ENCODE results near the gene IRS2. TPM values are rescaled to one million over a fixed set of nuclear protein-coding genes. Genes with fewer than 3 reads are reported as not detected.
"Not testable (repeated sequence)": the region's sequence is repeated elsewhere in the genome, so short reads cannot be mapped to it uniquely, and the experiment has no call there.

Gene IRS2, protein sequence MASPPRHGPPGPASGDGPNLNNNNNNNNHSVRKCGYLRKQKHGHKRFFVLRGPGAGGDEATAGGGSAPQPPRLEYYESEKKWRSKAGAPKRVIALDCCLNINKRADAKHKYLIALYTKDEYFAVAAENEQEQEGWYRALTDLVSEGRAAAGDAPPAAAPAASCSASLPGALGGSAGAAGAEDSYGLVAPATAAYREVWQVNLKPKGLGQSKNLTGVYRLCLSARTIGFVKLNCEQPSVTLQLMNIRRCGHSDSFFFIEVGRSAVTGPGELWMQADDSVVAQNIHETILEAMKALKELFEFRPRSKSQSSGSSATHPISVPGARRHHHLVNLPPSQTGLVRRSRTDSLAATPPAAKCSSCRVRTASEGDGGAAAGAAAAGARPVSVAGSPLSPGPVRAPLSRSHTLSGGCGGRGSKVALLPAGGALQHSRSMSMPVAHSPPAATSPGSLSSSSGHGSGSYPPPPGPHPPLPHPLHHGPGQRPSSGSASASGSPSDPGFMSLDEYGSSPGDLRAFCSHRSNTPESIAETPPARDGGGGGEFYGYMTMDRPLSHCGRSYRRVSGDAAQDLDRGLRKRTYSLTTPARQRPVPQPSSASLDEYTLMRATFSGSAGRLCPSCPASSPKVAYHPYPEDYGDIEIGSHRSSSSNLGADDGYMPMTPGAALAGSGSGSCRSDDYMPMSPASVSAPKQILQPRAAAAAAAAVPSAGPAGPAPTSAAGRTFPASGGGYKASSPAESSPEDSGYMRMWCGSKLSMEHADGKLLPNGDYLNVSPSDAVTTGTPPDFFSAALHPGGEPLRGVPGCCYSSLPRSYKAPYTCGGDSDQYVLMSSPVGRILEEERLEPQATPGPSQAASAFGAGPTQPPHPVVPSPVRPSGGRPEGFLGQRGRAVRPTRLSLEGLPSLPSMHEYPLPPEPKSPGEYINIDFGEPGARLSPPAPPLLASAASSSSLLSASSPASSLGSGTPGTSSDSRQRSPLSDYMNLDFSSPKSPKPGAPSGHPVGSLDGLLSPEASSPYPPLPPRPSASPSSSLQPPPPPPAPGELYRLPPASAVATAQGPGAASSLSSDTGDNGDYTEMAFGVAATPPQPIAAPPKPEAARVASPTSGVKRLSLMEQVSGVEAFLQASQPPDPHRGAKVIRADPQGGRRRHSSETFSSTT (N-terminal part only)
- total RNA-seq: 1 to 10 TPM; 3.4 to 4.2 TPM

- Mint-ChIP-seq H3K27ac (peak within 1 kb of the TSS; percentile 89), H3K9me3 (no peaks in the 10 kb centered on the region), H3K4me1 (peaks cover 20% of the 10 kb centered on the region), H3K27me3 (peaks cover 30% of the 10 kb centered on the region), H3K4me3 (peak within 1 kb of the TSS; percentile 78), H3K36me3 (ENCODE audit: low read depth) (peaks cover 3% of the 10 kb centered on the region)
- peak; percentile 92 for DNase-seq
- POLR2A ChIA-PET: no interaction called here
- CTCF ChIA-PET: no interaction called here
Observed at GRCh38 chr13:109786457-109787134, at the start of gene IRS2. Gene IRS2, minus strand, starts transcription at chr13:109786583. Its CDS starts 530 bp downstream, at chr13:109786053.

DNA sequence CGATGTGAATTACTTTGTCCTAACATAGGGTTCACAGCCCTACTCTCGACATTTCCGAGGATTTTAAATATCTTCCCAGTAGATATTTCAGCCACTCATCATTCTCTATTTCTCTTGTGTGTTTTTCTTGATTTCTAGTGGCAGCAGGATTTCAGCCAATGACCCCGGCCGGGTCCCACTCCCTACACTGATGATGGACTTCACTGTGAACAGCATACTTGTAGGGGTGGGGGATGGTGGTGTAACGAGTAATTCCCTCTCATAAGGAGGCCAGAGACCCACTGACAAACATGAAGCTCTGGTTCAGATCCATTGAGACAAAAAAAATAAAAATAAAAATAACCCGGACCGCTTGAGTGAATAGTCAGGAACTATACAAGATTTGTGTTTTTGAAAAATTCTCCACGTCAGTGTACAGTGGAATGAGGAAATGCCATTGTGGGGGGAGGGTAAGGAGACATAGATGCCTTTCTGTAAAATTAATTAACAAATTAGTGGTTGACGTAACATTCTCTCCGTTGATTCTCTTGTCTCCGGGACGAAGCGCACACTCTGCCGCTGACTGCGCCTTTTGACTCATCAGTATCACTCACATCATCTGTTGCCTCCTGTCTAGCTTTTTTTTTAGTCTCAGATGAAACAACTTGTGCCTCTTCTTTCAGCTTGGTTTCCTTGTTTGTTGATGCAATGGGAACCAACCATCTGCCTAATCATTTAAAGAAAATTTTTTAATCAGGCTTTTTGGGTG, 48.8 kb upstream of the IRS2 start:
- peaks cover under 1% of the 10 kb centered on the region for H3K4me1 Mint-ChIP-seq
- ChIA-PET POLR2A (no interaction called here), CTCF (no interaction called here)
- no peaks in the 10 kb centered on the region for H3K9me3 Mint-ChIP-seq
- H3K36me3 Mint-ChIP-seq (ENCODE audit: low read depth): no peaks in the 10 kb centered on the region
- no peak overlapping the region for H3K27ac Mint-ChIP-seq
- DNase-seq: no peak
- H3K4me3 Mint-ChIP-seq: no peak overlapping the region
- peaks cover 10% of the 10 kb centered on the region for H3K27me3 Mint-ChIP-seq

DNA sequence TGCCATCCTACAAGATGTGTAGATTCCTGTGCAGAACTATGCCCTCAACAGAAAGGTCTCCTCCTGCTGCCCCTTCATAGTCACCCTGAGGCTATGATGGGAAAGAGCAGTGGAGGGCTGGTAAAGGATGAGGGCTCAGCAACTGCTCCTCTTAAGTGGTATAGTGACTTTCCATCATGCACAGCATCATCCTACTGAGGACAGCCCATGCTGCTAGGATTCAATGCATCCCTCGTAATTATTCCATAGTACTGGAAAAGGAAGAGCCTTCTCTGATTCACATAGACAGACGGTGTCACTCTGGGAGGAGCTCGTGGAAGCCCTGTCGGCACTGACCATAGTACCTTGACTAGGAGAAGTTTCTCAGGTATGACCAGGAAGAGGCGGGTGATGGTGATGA, 47.6 kb upstream of the IRS2 start:
- ChIA-PET POLR2A (no interaction called here), CTCF (no interaction called here)
- no peak for DNase-seq
- Mint-ChIP-seq H3K9me3 (no peaks in the 10 kb centered on the region), H3K27ac (no peak overlapping the region), H3K27me3 (peaks cover 5% of the 10 kb centered on the region), H3K36me3 (ENCODE audit: low read depth) (no peaks in the 10 kb centered on the region), H3K4me3 (no peak overlapping the region), H3K4me1 (no peaks in the 10 kb centered on the region)

DNA sequence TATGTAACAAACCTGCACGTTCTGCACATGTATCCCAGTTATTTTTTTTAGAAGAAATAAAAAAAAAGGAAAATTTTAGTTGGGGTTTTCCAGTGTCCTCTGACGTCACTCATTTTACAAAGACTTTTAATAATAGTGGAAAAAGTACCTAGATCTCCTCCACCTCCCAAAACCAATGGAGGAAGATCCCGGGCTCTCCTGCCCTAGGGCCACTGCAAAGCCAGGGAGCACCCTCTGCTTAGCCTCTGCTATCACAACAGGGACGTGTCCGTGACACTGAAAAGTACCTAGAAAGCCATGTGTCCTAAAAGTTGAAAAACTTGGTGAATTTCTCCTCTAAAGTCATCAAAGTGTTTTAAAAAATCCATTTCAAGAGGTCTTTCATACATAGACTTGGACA, 46.7 kb upstream of the IRS2 start:
- H3K9me3 Mint-ChIP-seq: no peaks in the 10 kb centered on the region

DNA sequence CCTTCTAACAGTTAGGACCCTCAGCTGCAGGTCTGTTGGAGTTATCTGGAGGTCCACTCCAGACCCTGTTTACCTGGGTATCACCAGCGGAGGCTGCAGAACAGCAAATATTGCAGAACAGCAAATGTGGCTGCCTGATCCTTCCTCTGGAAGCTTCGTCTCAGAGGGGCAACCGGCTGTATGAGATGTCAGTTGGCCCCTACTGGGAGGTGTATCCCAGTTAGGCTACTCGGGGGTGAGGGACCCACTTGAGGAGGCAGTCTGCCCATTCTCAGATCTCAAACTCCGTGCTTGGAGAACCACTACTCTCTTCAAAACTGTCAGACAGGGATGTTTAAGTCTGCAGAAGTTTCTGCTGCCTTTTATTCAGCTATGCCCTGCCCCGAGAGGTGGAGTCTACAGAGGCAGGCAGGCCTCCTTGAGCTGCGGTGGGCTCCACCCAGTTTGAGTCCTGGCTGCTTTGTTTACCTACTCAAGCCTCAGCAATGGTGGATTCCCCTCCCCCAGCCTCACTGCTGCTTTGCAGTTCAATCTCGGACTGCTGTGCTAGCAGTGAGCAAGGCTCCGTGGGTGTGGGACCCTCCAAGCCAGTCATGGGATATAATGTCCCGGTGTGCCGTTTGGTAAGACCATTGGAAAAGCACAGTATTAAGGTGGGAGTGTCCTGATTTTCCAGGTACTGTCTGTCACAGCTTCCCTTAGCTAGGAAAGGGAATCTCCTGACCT, 42.4 kb upstream of the IRS2 start:
- H3K4me1 Mint-ChIP-seq; POLR2A ChIA-PET; H3K36me3 Mint-ChIP-seq (ENCODE audit: low read depth); H3K27me3 Mint-ChIP-seq; H3K9me3 Mint-ChIP-seq; H3K27ac Mint-ChIP-seq; H3K4me3 Mint-ChIP-seq; DNase-seq: not testable (repeated sequence)
- CTCF ChIA-PET: interaction anchor here (0.6 kb wide), 1 partner anchor 1055 kb away, joined by 3 read pairs; no protein-coding TSS in a partner anchor

More for the DNA sequence above, 46.7 kb upstream of the IRS2 start:
- DNase-seq: no peak
- Mint-ChIP-seq H3K4me1 (no peaks in the 10 kb centered on the region), H3K27me3 (peaks cover 5% of the 10 kb centered on the region), H3K36me3 (ENCODE audit: low read depth) (no peaks in the 10 kb centered on the region), H3K4me3 (no peak overlapping the region), H3K27ac (no peak overlapping the region)
- ChIA-PET CTCF (no interaction called here), POLR2A (no interaction called here)

- DNase-seq; CTCF ChIA-PET; H3K36me3 Mint-ChIP-seq (ENCODE audit: low read depth); H3K27ac Mint-ChIP-seq; H3K9me3 Mint-ChIP-seq; H3K4me1 Mint-ChIP-seq; H3K4me3 Mint-ChIP-seq; H3K27me3 Mint-ChIP-seq; POLR2A ChIA-PET: not testable (repeated sequence)
Observed at GRCh38 chr13:109823201-109823600, 36.8 kb upstream of the IRS2 start.

DNA sequence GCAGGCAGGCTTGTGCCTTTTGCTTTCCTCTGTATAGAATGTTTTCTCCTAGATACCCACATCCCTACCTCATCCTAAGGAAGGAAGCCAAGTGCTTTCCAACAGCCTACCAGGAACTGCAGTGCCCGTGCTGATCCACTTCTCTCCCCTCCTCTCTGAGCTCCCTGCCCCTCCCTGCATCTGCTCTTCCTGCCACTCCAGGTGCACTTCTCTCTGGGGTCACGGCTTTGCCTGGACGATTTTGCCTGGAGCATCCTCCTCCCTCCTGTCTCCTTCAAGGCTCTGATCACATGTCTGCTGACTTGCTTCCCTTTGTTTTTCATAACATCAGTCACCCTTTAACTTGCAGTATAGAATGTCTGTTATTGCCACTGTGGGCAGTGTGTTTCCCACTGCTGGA, 34.7 kb upstream of the IRS2 start:
- Mint-ChIP-seq H3K27ac (no peak overlapping the region), H3K27me3 (peaks cover 6% of the 10 kb centered on the region), H3K4me1 (no peaks in the 10 kb centered on the region), H3K4me3 (no peak overlapping the region), H3K36me3 (ENCODE audit: low read depth) (no peaks in the 10 kb centered on the region), H3K9me3 (no peaks in the 10 kb centered on the region)
- no peak for DNase-seq
- CTCF ChIA-PET: no interaction called here
- POLR2A ChIA-PET: no interaction called here

- POLR2A ChIA-PET: no interaction called here
- CTCF ChIA-PET: interaction anchor here (1.0 kb wide), 1 partner anchor 12 kb away, joined by 3 read pairs; no protein-coding TSS in a partner anchor
- DNase-seq: no peak
Observed at GRCh38 chr13:109819874-109820273, 33.5 kb upstream of the IRS2 start.

GRCh38 chr13:109818886-109819285, 32.5 kb upstream of the IRS2 start:
- H3K4me1 Mint-ChIP-seq: no peaks in the 10 kb centered on the region
- no peak overlapping the region for H3K4me3 Mint-ChIP-seq
- no peak overlapping the region for H3K27ac Mint-ChIP-seq
- POLR2A ChIA-PET: no interaction called here
- no peaks in the 10 kb centered on the region for H3K9me3 Mint-ChIP-seq
- DNase-seq: no peak
- CTCF ChIA-PET: interaction anchor here (1.8 kb wide), 1 partner anchor 10 kb away, joined by 4 read pairs; no protein-coding TSS in a partner anchor
- H3K36me3 Mint-ChIP-seq (ENCODE audit: low read depth): no peaks in the 10 kb centered on the region
- peaks cover 4% of the 10 kb centered on the region for H3K27me3 Mint-ChIP-seq

More at GRCh38 chr13:109819874-109820273, 33.5 kb upstream of the IRS2 start:
- H3K9me3 Mint-ChIP-seq: no peaks in the 10 kb centered on the region
- H3K27ac Mint-ChIP-seq: no peak overlapping the region
- H3K4me3 Mint-ChIP-seq: no peak overlapping the region
- no peaks in the 10 kb centered on the region for H3K4me1 Mint-ChIP-seq
- H3K27me3 Mint-ChIP-seq: peaks cover 4% of the 10 kb centered on the region
- no peaks in the 10 kb centered on the region for H3K36me3 Mint-ChIP-seq (ENCODE audit: low read depth)

- Mint-ChIP-seq H3K27me3 (peaks cover 4% of the 10 kb centered on the region), H3K36me3 (ENCODE audit: low read depth) (no peaks in the 10 kb centered on the region), H3K9me3 (no peaks in the 10 kb centered on the region), H3K4me1 (no peaks in the 10 kb centered on the region), H3K4me3 (no peak overlapping the region), H3K27ac (no peak overlapping the region)
- ChIA-PET CTCF (interaction anchor here (1.8 kb wide), 1 partner anchor 9 kb away, joined by 4 read pairs; no protein-coding TSS in a partner anchor), POLR2A (no interaction called here)
- DNase-seq: no peak
Observed at GRCh38 chr13:109817591-109818535, 31.5 kb upstream of the IRS2 start.

DNA sequence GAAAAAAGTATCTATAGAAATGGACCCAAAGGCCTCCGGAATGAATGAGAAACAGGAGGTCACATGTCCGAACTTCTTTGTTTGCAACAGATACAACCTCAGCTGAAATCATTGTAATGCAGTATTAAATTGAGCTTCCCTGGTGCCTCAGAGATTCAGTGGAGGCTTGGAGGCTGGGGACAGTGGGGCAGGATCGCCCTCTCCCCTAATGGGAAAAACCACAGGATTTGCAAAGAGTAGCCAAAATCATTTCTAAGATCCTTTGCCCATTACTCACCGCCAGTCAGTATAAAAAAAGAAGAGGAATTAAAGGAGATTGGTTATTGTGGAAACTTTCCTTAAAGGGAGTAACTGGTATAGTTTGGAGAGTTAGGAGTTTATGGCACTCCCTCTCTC, 30.4 kb upstream of the IRS2 start:
- no peak for DNase-seq
- POLR2A ChIA-PET: no interaction called here
- H3K27me3 Mint-ChIP-seq: peaks cover 4% of the 10 kb centered on the region
- no peaks in the 10 kb centered on the region for H3K9me3 Mint-ChIP-seq
- CTCF ChIA-PET: no interaction called here
- no peak overlapping the region for H3K27ac Mint-ChIP-seq
- H3K4me3 Mint-ChIP-seq: no peak overlapping the region
- H3K36me3 Mint-ChIP-seq (ENCODE audit: low read depth): no peaks in the 10 kb centered on the region
- H3K4me1 Mint-ChIP-seq: no peaks in the 10 kb centered on the region
